Measurements from ENCODE around the gene LMNB1.
"Not testable (repeated sequence)": the region's sequence is repeated elsewhere in the genome, so short reads cannot be mapped to it uniquely, and the experiment has no call there.

The LMNB1 gene

GRCh38 chr5:126851501-126852011, 74.6 kb downstream of the LMNB1 start:
- Histone ChIP-seq H3K9me3 (ENCODE audit: control insufficient read depth, insufficient read depth, low read length) (no peaks in the 10 kb centered on the region), H3K4me1 (ENCODE audit: control insufficient read depth, insufficient read depth, low read length) (peaks cover 27% of the 10 kb centered on the region), H3K9ac (ENCODE audit: low read depth, low read length) (no peak overlapping the region), H3K27me3 (ENCODE audit: control insufficient read depth, insufficient read depth, low read length) (no peaks in the 10 kb centered on the region), H3K36me3 (ENCODE audit: control insufficient read depth, insufficient read depth, low read length) (peaks cover 7% of the 10 kb centered on the region), H3K4me3 (ENCODE audit: low read depth, low read length) (no peak overlapping the region)

- Histone ChIP-seq H3K27me3 (ENCODE audit: control insufficient read depth, insufficient read depth, low read length) (no peaks in the 10 kb centered on the region), H3K36me3 (ENCODE audit: control insufficient read depth, insufficient read depth, low read length) (peaks cover 7% of the 10 kb centered on the region), H3K4me3 (ENCODE audit: low read depth, low read length) (no peak overlapping the region), H3K9me3 (ENCODE audit: control insufficient read depth, insufficient read depth, low read length) (no peaks in the 10 kb centered on the region), H3K9ac (ENCODE audit: low read depth, low read length) (no peak overlapping the region), H3K4me1 (ENCODE audit: control insufficient read depth, insufficient read depth, low read length) (peaks cover 22% of the 10 kb centered on the region)
Observed at GRCh38 chr5:126852091-126852571, 75.2 kb downstream of the LMNB1 start.

- H3K4me1 ChIP-seq (ENCODE audit: control insufficient read depth, insufficient read depth, low read length): peaks cover 15% of the 10 kb centered on the region
Observed at GRCh38 chr5:126852841-126853271, 75.9 kb downstream of the LMNB1 start.

GRCh38 chr5:126853541-126854307, 76.8 kb downstream of the LMNB1 start:
- peaks cover 17% of the 10 kb centered on the region for H3K4me1 ChIP-seq (ENCODE audit: control insufficient read depth, insufficient read depth, low read length)
- H3K9ac ChIP-seq (ENCODE audit: low read depth, low read length); H3K9me3 ChIP-seq (ENCODE audit: control insufficient read depth, insufficient read depth, low read length); H3K4me3 ChIP-seq (ENCODE audit: low read depth, low read length); H3K27me3 ChIP-seq (ENCODE audit: control insufficient read depth, insufficient read depth, low read length); H3K36me3 ChIP-seq (ENCODE audit: control insufficient read depth, insufficient read depth, low read length): not testable (repeated sequence)

More at GRCh38 chr5:126852841-126853271, 75.9 kb downstream of the LMNB1 start:
- peaks cover 7% of the 10 kb centered on the region for H3K36me3 ChIP-seq (ENCODE audit: control insufficient read depth, insufficient read depth, low read length)
- H3K9ac ChIP-seq (ENCODE audit: low read depth, low read length): no peak overlapping the region
- H3K27me3 ChIP-seq (ENCODE audit: control insufficient read depth, insufficient read depth, low read length): no peaks in the 10 kb centered on the region
- H3K9me3 ChIP-seq (ENCODE audit: control insufficient read depth, insufficient read depth, low read length): no peaks in the 10 kb centered on the region
- no peak overlapping the region for H3K4me3 ChIP-seq (ENCODE audit: low read depth, low read length)

GRCh38 chr5:126854526-126855110, 77.7 kb downstream of the LMNB1 start:
- Histone ChIP-seq H3K9me3 (ENCODE audit: control insufficient read depth, insufficient read depth, low read length) (no peaks in the 10 kb centered on the region), H3K36me3 (ENCODE audit: control insufficient read depth, insufficient read depth, low read length) (peaks cover 7% of the 10 kb centered on the region), H3K4me1 (ENCODE audit: control insufficient read depth, insufficient read depth, low read length) (peaks cover 12% of the 10 kb centered on the region), H3K9ac (ENCODE audit: low read depth, low read length) (no peak overlapping the region), H3K4me3 (ENCODE audit: low read depth, low read length) (no peak overlapping the region), H3K27me3 (ENCODE audit: control insufficient read depth, insufficient read depth, low read length) (no peaks in the 10 kb centered on the region)

- Histone ChIP-seq H3K36me3 (ENCODE audit: control insufficient read depth, insufficient read depth, low read length) (peaks cover 7% of the 10 kb centered on the region), H3K9ac (ENCODE audit: low read depth, low read length) (no peak overlapping the region), H3K27me3 (ENCODE audit: control insufficient read depth, insufficient read depth, low read length) (no peaks in the 10 kb centered on the region), H3K4me1 (ENCODE audit: control insufficient read depth, insufficient read depth, low read length) (peaks cover 12% of the 10 kb centered on the region), H3K9me3 (ENCODE audit: control insufficient read depth, insufficient read depth, low read length) (no peaks in the 10 kb centered on the region), H3K4me3 (ENCODE audit: low read depth, low read length) (no peak overlapping the region)
Observed at GRCh38 chr5:126855266-126855665, 78.3 kb downstream of the LMNB1 start.

- peaks cover 7% of the 10 kb centered on the region for H3K36me3 ChIP-seq (ENCODE audit: control insufficient read depth, insufficient read depth, low read length)
- H3K4me1 ChIP-seq (ENCODE audit: control insufficient read depth, insufficient read depth, low read length): peaks cover 3% of the 10 kb centered on the region
- no peak overlapping the region for H3K9ac ChIP-seq (ENCODE audit: low read depth, low read length)
- no peaks in the 10 kb centered on the region for H3K9me3 ChIP-seq (ENCODE audit: control insufficient read depth, insufficient read depth, low read length)
- no peak overlapping the region for H3K4me3 ChIP-seq (ENCODE audit: low read depth, low read length)
- no peaks in the 10 kb centered on the region for H3K27me3 ChIP-seq (ENCODE audit: control insufficient read depth, insufficient read depth, low read length)
Observed at GRCh38 chr5:126857472-126858410, 80.8 kb downstream of the LMNB1 start.

GRCh38 chr5:126858441-126858840, 81.5 kb downstream of the LMNB1 start:
- Histone ChIP-seq H3K9ac (ENCODE audit: low read depth, low read length) (no peak overlapping the region), H3K36me3 (ENCODE audit: control insufficient read depth, insufficient read depth, low read length) (peaks cover 7% of the 10 kb centered on the region), H3K27me3 (ENCODE audit: control insufficient read depth, insufficient read depth, low read length) (no peaks in the 10 kb centered on the region), H3K9me3 (ENCODE audit: control insufficient read depth, insufficient read depth, low read length) (no peaks in the 10 kb centered on the region), H3K4me3 (ENCODE audit: low read depth, low read length) (no peak overlapping the region), H3K4me1 (ENCODE audit: control insufficient read depth, insufficient read depth, low read length) (peaks cover 3% of the 10 kb centered on the region)

GRCh38 chr5:126863402-126863801, 86.5 kb downstream of the LMNB1 start:
- Histone ChIP-seq H3K9me3 (ENCODE audit: control insufficient read depth, insufficient read depth, low read length) (no peaks in the 10 kb centered on the region), H3K4me3 (ENCODE audit: low read depth, low read length) (no peak overlapping the region), H3K9ac (ENCODE audit: low read depth, low read length) (no peak overlapping the region), H3K27me3 (ENCODE audit: control insufficient read depth, insufficient read depth, low read length) (no peaks in the 10 kb centered on the region), H3K4me1 (ENCODE audit: control insufficient read depth, insufficient read depth, low read length) (peaks cover under 1% of the 10 kb centered on the region), H3K36me3 (ENCODE audit: control insufficient read depth, insufficient read depth, low read length) (no peaks in the 10 kb centered on the region)

- no peaks in the 10 kb centered on the region for H3K9me3 ChIP-seq (ENCODE audit: control insufficient read depth, insufficient read depth, low read length)
- H3K36me3 ChIP-seq (ENCODE audit: control insufficient read depth, insufficient read depth, low read length): no peaks in the 10 kb centered on the region
- peaks cover 8% of the 10 kb centered on the region for H3K4me1 ChIP-seq (ENCODE audit: control insufficient read depth, insufficient read depth, low read length)
- H3K4me3 ChIP-seq (ENCODE audit: low read depth, low read length): no peak overlapping the region
- no peak overlapping the region for H3K9ac ChIP-seq (ENCODE audit: low read depth, low read length)
- no peaks in the 10 kb centered on the region for H3K27me3 ChIP-seq (ENCODE audit: control insufficient read depth, insufficient read depth, low read length)
Observed at GRCh38 chr5:126864042-126864688, 87.2 kb downstream of the LMNB1 start.

- no peak overlapping the region for H3K9ac ChIP-seq (ENCODE audit: low read depth, low read length)
Observed at GRCh38 chr5:126865299-126865698, 88.4 kb downstream of the LMNB1 start.

More at GRCh38 chr5:126865299-126865698, 88.4 kb downstream of the LMNB1 start:
- no peaks in the 10 kb centered on the region for H3K27me3 ChIP-seq (ENCODE audit: control insufficient read depth, insufficient read depth, low read length)
- H3K9me3 ChIP-seq (ENCODE audit: control insufficient read depth, insufficient read depth, low read length): no peaks in the 10 kb centered on the region
- peaks cover 10% of the 10 kb centered on the region for H3K4me1 ChIP-seq (ENCODE audit: control insufficient read depth, insufficient read depth, low read length)
- H3K4me3 ChIP-seq (ENCODE audit: low read depth, low read length): no peak overlapping the region
- H3K36me3 ChIP-seq (ENCODE audit: control insufficient read depth, insufficient read depth, low read length): no peaks in the 10 kb centered on the region
